Adrenal gland (tissue), 5 donors: ENCODE measurements around the gene SP6.

Experiments used
- POLR2A ChIP-seq, 2 donors: fragments of 450-650 bp; IDR thresholded peaks; one replicate each; pipeline ENCODE4 v1.6.1; 2017; ENCODE audit warnings: antibody characterized with exemption in 2 of 2, mild to moderate bottlenecking in 2 of 2, moderate library complexity in 1 of 2
- TF ChIP-seq, protein P1 (sequence below), 6 experiments: fragments of 450-650 bp in 4 of 6; fragments of 200-600 bp in 2 of 6; sonication (generic) in 1 of 6; IDR thresholded peaks; 1 replicate in 5 of 6; 2 replicates in 1 of 6; pipeline versions ENCODE4 v1.5.1 to v1.8.0; 2016 to 2021; ENCODE audit warnings: antibody characterized with exemption in 6 of 6, mild to moderate bottlenecking in 2 of 6, moderate library complexity in 1 of 6
- donor health status: DM: no; HTN: no; CAD: no.

DNA sequence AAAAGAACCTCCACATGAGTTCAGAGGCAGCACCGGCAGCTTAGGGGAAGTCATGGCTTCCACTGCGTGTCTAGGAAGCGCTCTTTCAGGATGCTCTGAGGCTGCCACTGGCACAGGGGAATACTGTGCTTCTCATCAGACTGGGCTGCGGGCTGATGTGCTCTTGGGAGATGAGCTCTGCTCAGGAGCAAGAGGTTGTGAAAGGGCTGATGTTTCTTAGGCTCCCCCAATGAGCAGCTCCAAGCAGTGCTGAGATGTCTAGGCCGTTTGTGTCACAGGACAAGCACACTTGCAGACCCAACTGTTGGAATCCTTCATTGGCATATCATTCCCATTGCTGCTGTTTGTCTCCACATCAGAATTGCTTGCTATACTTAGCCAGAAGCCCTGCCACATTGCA is 48.7 kb upstream of the SP6 start:
- TF ChIP-seq, protein P1, sequence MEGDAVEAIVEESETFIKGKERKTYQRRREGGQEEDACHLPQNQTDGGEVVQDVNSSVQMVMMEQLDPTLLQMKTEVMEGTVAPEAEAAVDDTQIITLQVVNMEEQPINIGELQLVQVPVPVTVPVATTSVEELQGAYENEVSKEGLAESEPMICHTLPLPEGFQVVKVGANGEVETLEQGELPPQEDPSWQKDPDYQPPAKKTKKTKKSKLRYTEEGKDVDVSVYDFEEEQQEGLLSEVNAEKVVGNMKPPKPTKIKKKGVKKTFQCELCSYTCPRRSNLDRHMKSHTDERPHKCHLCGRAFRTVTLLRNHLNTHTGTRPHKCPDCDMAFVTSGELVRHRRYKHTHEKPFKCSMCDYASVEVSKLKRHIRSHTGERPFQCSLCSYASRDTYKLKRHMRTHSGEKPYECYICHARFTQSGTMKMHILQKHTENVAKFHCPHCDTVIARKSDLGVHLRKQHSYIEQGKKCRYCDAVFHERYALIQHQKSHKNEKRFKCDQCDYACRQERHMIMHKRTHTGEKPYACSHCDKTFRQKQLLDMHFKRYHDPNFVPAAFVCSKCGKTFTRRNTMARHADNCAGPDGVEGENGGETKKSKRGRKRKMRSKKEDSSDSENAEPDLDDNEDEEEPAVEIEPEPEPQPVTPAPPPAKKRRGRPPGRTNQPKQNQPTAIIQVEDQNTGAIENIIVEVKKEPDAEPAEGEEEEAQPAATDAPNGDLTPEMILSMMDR (IDR thresholded peaks at IDR 0.05), result no peak
- TF ChIP-seq POLR2A (IDR thresholded peaks at IDR 0.05), result no peak
